MCF 10A (cell line): ENCODE results near the gene DSCAML1. TPM values are rescaled to one million over a fixed set of nuclear protein-coding genes. Genes with fewer than 3 reads are reported as not detected.

ENCODE experiments used
- BruUV-seq: library from RNA; stranded (reverse); fragments of 400-500 nt; replicated peaks from 2 replicates; lab custom pipeline; 2021; lab: Mats Ljungman, UMichigan
- CTCF ChIA-PET: fragments of 300-600 bp; sonication (Branson Sonifier 250); formaldehyde crosslinking; extraction: SDS; loops from one replicate; lab custom pipeline; 2021; ENCODE audit warnings: antibody characterized with exemption, inconsistent platforms; lab: Yijun Ruan, JAX
- POLR2A ChIA-PET: fragments of 300-600, 350-650 bp; sonication (Branson Sonifier 250); formaldehyde crosslinking; extraction: SDS; loops from one replicate; lab custom pipeline; 2020; ENCODE audit warnings: antibody characterized with exemption, inconsistent platforms; lab: Yijun Ruan, JAX
- DNase-seq: peaks from one replicate; pipeline ENCODE4 v3.0.0-alpha.2; 2018; ENCODE audit not compliant: unreplicated experiment
- H3K27ac Mint-ChIP-seq: one replicate; pipeline ENCODE4 v1.8.0; 2022; ENCODE audit warnings: mild to moderate bottlenecking, low read depth, mixed read lengths; ENCODE audit not compliant: unreplicated experiment
- H3K27me3 Mint-ChIP-seq: one replicate; pipeline ENCODE4 v1.8.0; 2022; ENCODE audit warnings: mixed read lengths; ENCODE audit not compliant: insufficient read depth, unreplicated experiment
- H3K36me3 Mint-ChIP-seq: one replicate; pipeline ENCODE4 v1.8.0; 2022; ENCODE audit warnings: mild to moderate bottlenecking, moderate library complexity, mixed read lengths; ENCODE audit not compliant: insufficient read depth, unreplicated experiment
- H3K4me1 Mint-ChIP-seq: one replicate; pipeline ENCODE4 v1.8.0; 2022; ENCODE audit warnings: mixed read lengths; ENCODE audit not compliant: insufficient read depth, unreplicated experiment
- H3K4me3 Mint-ChIP-seq: one replicate; pipeline ENCODE4 v1.8.0; 2022; ENCODE audit warnings: mild to moderate bottlenecking, moderate library complexity, mixed read lengths; ENCODE audit not compliant: unreplicated experiment
- H3K9me3 Mint-ChIP-seq: one replicate; pipeline ENCODE4 v1.8.0; 2022; ENCODE audit warnings: mixed read lengths; ENCODE audit not compliant: unreplicated experiment
- intact Hi-C: fragments of 100-400 bp; cut with micrococcal nuclease; formaldehyde crosslinking; loops from 2 replicates; pipeline ENCODE4 v1.14.1; 2022
- total RNA-seq: library from RNA; stranded (reverse); gene quantifications from 2 replicates; pipeline ENCODE4 v1.2.3, GENCODE V29; 2022
- TF ChIP-seq, protein P1 (sequence below): fragments of 200-600 bp; IDR thresholded peaks from one replicate; pipeline ENCODE4 v1.8.0; 2022; ENCODE audit warnings: antibody characterized with exemption, mild to moderate bottlenecking; ENCODE audit not compliant: unreplicated experiment

DSCAML1 gene
- total RNA-seq, 1 experiment from 2014 or later = not detected

DNA sequence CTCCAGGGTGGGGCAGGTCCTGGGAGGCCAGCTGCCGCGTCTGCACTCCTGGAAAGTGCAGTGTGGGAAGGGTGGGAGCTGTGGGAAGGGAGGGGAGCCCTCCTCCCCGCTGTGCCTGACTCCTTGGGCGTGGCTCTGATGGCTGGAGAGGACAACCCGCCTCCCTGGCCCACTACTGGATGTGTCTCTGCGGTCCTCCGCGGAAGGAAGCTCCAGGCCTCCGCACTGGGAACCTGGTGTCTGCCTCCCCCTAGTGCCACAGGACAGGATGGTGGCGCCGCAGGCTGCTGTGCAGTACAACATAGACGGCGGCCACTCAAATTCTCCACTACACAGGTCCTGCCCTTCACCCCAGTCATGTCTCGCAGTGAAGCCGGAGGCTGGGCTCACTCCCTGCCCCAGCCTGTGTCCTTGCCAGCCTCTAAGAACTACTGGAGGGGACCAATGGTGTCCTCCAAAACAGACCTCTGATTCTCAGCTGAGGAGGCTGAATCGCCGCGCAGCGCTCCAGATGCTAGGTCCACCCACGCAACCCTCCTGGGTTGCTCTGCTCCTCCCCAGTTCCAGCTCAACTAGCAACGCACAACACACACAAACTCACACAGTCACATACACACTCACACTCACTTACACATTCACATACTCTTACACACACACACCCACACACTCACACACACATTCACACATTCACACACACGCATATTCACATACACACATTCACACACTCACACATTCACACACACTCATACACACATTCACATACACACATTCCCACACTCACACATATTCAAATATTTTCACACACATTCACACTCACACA lies 12.4 kb upstream of the DSCAML1 start:
- TF ChIP-seq, protein P1, sequence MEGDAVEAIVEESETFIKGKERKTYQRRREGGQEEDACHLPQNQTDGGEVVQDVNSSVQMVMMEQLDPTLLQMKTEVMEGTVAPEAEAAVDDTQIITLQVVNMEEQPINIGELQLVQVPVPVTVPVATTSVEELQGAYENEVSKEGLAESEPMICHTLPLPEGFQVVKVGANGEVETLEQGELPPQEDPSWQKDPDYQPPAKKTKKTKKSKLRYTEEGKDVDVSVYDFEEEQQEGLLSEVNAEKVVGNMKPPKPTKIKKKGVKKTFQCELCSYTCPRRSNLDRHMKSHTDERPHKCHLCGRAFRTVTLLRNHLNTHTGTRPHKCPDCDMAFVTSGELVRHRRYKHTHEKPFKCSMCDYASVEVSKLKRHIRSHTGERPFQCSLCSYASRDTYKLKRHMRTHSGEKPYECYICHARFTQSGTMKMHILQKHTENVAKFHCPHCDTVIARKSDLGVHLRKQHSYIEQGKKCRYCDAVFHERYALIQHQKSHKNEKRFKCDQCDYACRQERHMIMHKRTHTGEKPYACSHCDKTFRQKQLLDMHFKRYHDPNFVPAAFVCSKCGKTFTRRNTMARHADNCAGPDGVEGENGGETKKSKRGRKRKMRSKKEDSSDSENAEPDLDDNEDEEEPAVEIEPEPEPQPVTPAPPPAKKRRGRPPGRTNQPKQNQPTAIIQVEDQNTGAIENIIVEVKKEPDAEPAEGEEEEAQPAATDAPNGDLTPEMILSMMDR = peak; percentile 17
- H3K9me3 Mint-ChIP-seq = no peaks in the 10 kb centered on the region
- no peaks in the 10 kb centered on the region for H3K36me3 Mint-ChIP-seq
- intact Hi-C loops = loop anchor here (2.0 to 10.0 kb wide), 3 partner anchors 365 to 575 kb away; partner anchors contain the start of genes PCSK7, RNF214 and SCN2B
- peak; percentile 17 for DNase-seq
- ChIA-PET CTCF (interaction anchor here (1.2 to 8.6 kb wide), 7 partner anchors 8 to 384 kb away, joined by 3 to 112 read pairs (median 26); no protein-coding TSS in a partner anchor), POLR2A (no interaction called here)
- no peaks in the 10 kb centered on the region for H3K4me1 Mint-ChIP-seq
- peaks cover 32% of the 10 kb centered on the region for H3K27me3 Mint-ChIP-seq
- BruUV-seq = no TSS peak
- no peak overlapping the region for H3K4me3 Mint-ChIP-seq
- H3K27ac Mint-ChIP-seq = no peak overlapping the region

DNA sequence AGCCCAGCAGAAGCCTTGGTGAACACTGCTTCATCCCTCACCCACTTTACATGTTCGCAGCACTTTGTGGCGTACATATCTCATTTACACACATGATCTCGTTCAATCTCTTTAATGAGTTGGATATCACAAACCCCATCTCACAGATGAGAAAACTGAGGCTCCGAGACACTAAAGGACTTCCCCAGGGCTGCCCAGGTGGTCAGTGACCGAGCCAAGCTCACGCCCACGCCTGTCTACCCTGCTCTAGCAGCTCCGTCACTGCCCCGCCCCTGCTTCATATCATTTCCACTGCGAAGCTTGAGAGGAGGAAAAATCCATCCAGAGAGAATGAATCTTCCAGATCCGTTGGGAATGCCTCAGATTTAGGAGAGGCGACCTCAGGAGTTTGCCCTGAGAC lies 11.8 kb upstream of the DSCAML1 start:
- Mint-ChIP-seq H3K36me3 (no peaks in the 10 kb centered on the region), H3K4me3 (no peak overlapping the region), H3K9me3 (no peaks in the 10 kb centered on the region), H3K4me1 (no peaks in the 10 kb centered on the region), H3K27ac (no peak overlapping the region), H3K27me3 (peaks cover 32% of the 10 kb centered on the region)
- TF ChIP-seq, protein P1 = no peak
- CTCF ChIA-PET = interaction anchor here (0.6 to 8.6 kb wide), 20 partner anchors 9 to 422 kb away, joined by 3 to 112 read pairs (median 5); partner anchors contain the start of gene FXYD2
- intact Hi-C loops = loop anchor here (2.0 to 10.0 kb wide), 2 partner anchors 366 to 382 kb away; partner anchors contain the start of gene SCN2B
- POLR2A ChIA-PET = no interaction called here
- no TSS peak for BruUV-seq
- no peak for DNase-seq

DNA sequence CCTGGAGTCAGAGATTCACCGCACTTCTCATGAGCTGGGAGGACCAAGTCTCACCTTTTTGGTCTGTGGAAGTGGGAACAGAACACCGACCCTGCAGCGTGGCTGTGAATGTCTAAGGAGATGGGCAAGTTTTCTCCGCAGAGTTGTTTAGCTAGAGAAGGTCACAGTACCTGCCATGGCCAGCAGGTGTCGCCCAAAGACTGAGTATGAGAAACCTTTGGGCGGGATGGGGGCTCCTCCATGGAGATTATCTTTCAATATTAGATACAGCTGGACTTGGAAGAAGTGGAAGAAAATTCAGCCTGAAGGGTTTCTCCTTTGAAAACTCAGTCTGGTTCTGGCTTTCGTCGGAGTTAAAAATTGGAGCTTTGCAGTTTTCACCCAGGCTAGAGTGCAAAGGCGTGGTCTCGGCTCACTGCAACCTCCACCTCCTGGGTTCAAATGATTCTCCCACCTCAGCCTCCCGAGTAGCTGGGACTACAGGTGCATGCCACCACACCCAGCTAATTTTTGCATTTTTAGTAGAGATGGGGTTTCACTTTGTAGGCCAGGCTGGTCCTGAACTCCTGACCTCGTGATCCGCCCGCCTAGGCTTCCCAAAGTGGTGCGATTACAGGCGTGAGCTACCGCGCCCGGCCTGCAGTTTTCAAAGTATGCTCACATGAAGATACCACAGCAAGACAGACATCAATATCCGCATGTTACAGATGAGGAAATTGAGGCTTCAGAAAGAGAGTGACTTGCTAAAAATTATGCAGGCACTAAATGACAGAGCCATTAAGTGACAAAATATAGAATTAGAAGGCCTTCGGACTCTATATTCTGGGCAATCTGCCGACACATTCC lies 10.7 kb upstream of the DSCAML1 start:
- no peak overlapping the region for H3K27ac Mint-ChIP-seq
- intact Hi-C loops = loop anchor here (1.0 to 10.0 kb wide), 5 partner anchors 10 to 381 kb away; partner anchors contain the start of gene SCN2B
- DNase-seq = peak; percentile 59
- H3K9me3 Mint-ChIP-seq = no peaks in the 10 kb centered on the region
- H3K27me3 Mint-ChIP-seq = peaks cover 32% of the 10 kb centered on the region
- H3K36me3 Mint-ChIP-seq = no peaks in the 10 kb centered on the region
- H3K4me3 Mint-ChIP-seq = no peak overlapping the region
- TF ChIP-seq, protein P1 = peak; percentile 87
- no TSS peak for BruUV-seq
- no peaks in the 10 kb centered on the region for H3K4me1 Mint-ChIP-seq
- POLR2A ChIA-PET = interaction anchor here (0.9 kb wide), 1 partner anchor 22 kb away, joined by 4 read pairs; no protein-coding TSS in a partner anchor
- CTCF ChIA-PET = interaction anchor here (0.6 to 8.6 kb wide), 56 partner anchors 9 to 1620 kb away, joined by 3 to 112 read pairs (median 4); partner anchors contain the start of genes FXYD2 and SMIM35
